T-helper 17 cell (primary cell): ENCODE results near the gene CHST15. TPM values are rescaled to one million over a fixed set of nuclear protein-coding genes. Genes with fewer than 3 reads are reported as not detected.
"Not testable (repeated sequence)": the region's sequence is repeated elsewhere in the genome, so short reads cannot be mapped to it uniquely, and the experiment has no call there.

Experiments used
- ATAC-seq: fragments of 150-1000 bp; cut with Tn5 transposase; 2 replicates; pipeline ENCODE4 v1.10.0; 2021; ENCODE audit warnings: mild to moderate bottlenecking, moderate library complexity
- DNase-seq, 3 donors: peaks; one replicate each; pipeline versions ENCODE4 v3.0.0 to v3.0.0-alpha.2; 2020 to 2021
- H3K9me3 ChIP-seq: one replicate; pipeline ENCODE4 v1.7.0; 2013; ENCODE audit warnings: low read length, mild to moderate bottlenecking; ENCODE audit not compliant: control insufficient read depth, poor library complexity, severe bottlenecking
- H3K27ac Mint-ChIP-seq: one replicate; pipeline ENCODE4 v1.8.0; 2022; ENCODE audit warnings: mild to moderate bottlenecking, moderate library complexity, mixed read lengths
- H3K27me3 Mint-ChIP-seq: one replicate; pipeline ENCODE4 v1.8.0; 2022; ENCODE audit warnings: mixed read lengths
- H3K36me3 Mint-ChIP-seq: one replicate; pipeline ENCODE4 v1.8.0; 2022; ENCODE audit warnings: low read depth, mixed read lengths
- H3K4me1 Mint-ChIP-seq: one replicate; pipeline ENCODE4 v1.8.0; 2022; ENCODE audit warnings: mild to moderate bottlenecking, mixed read lengths
- H3K4me3 Mint-ChIP-seq: one replicate; pipeline ENCODE4 v1.8.0; 2022; ENCODE audit warnings: mild to moderate bottlenecking, moderate library complexity, mixed read lengths
- total RNA-seq, 4 donors: library from RNA in 2 of 4; stranded (reverse) in 2 of 4; gene quantifications; one replicate each; pipeline ENCODE4 v1.2.3 and lab custom pipeline; 2022 to 2026

Gene CHST15
- total RNA-seq, 2 donors from 2014 or later, result 0.26 to 3.3 TPM

- H3K4me3 Mint-ChIP-seq, H3K9me3 ChIP-seq, H3K27ac Mint-ChIP-seq, DNase-seq, H3K36me3 Mint-ChIP-seq, ATAC-seq: not testable (repeated sequence)
- peaks cover 12% of the 10 kb centered on the region for H3K4me1 Mint-ChIP-seq
- H3K27me3 Mint-ChIP-seq, result peaks cover 33% of the 10 kb centered on the region
These were observed 58.7 kb downstream of the CHST15 start for GRCh38 chr10:124034576-124035305.

GRCh38 chr10:124033887-124034218 is 59.5 kb downstream of the CHST15 start:
- H3K9me3 ChIP-seq, result no peaks in the 10 kb centered on the region
- Mint-ChIP-seq H3K27me3 (peaks cover 29% of the 10 kb centered on the region), H3K27ac (no peak overlapping the region), H3K36me3 (no peaks in the 10 kb centered on the region), H3K4me1 (peaks cover 12% of the 10 kb centered on the region), H3K4me3 (no peak overlapping the region)
- ATAC-seq (no peak), DNase-seq (no peak)

- DNase-seq, result no peak
- H3K9me3 ChIP-seq, result no peaks in the 10 kb centered on the region
- Mint-ChIP-seq H3K27ac (no peak overlapping the region), H3K4me1 (peaks cover 12% of the 10 kb centered on the region), H3K4me3 (no peak overlapping the region), H3K27me3 (peaks cover 31% of the 10 kb centered on the region), H3K36me3 (no peaks in the 10 kb centered on the region)
- no peak for ATAC-seq
These were observed 60.2 kb downstream of the CHST15 start for GRCh38 chr10:124032971-124033886.

GRCh38 chr10:124032087-124032935 is 61.1 kb downstream of the CHST15 start:
- ATAC-seq (no peak), DNase-seq (no peak)
- peaks cover 12% of the 10 kb centered on the region for H3K4me1 Mint-ChIP-seq
- peaks cover 39% of the 10 kb centered on the region for H3K27me3 Mint-ChIP-seq
- no peaks in the 10 kb centered on the region for H3K9me3 ChIP-seq
- H3K36me3 Mint-ChIP-seq, result no peaks in the 10 kb centered on the region
- no peak overlapping the region for H3K4me3 Mint-ChIP-seq
- H3K27ac Mint-ChIP-seq, result no peak overlapping the region

- H3K27ac Mint-ChIP-seq, result no peak overlapping the region
- DNase-seq (no peak), ATAC-seq (no peak)
- no peaks in the 10 kb centered on the region for H3K36me3 Mint-ChIP-seq
- no peaks in the 10 kb centered on the region for H3K9me3 ChIP-seq
- peaks cover 35% of the 10 kb centered on the region for H3K27me3 Mint-ChIP-seq
- H3K4me1 Mint-ChIP-seq, result peaks cover 3% of the 10 kb centered on the region
- H3K4me3 Mint-ChIP-seq, result no peak overlapping the region
These were observed 62.8 kb downstream of the CHST15 start for GRCh38 chr10:124030492-124031110.

- no peak overlapping the region for H3K27ac Mint-ChIP-seq
- no peak overlapping the region for H3K4me3 Mint-ChIP-seq
- H3K36me3 Mint-ChIP-seq, result no peaks in the 10 kb centered on the region
- H3K9me3 ChIP-seq, result no peaks in the 10 kb centered on the region
- no peak for DNase-seq
- H3K27me3 Mint-ChIP-seq, result peaks cover 35% of the 10 kb centered on the region
- ATAC-seq, result no peak
- H3K4me1 Mint-ChIP-seq, result no peaks in the 10 kb centered on the region
These were observed 63.3 kb downstream of the CHST15 start for GRCh38 chr10:124030061-124030460.

GRCh38 chr10:124029559-124029958 is 63.8 kb downstream of the CHST15 start:
- Mint-ChIP-seq H3K4me3 (no peak overlapping the region), H3K27ac (no peak overlapping the region), H3K36me3 (no peaks in the 10 kb centered on the region), H3K4me1 (no peaks in the 10 kb centered on the region), H3K27me3 (peaks cover 35% of the 10 kb centered on the region)
- DNase-seq (no peak), ATAC-seq (no peak)
- no peaks in the 10 kb centered on the region for H3K9me3 ChIP-seq

- Mint-ChIP-seq H3K4me3 (peak overlapping the region; percentile 25), H3K4me1 (no peaks in the 10 kb centered on the region), H3K27ac (no peak overlapping the region), H3K36me3 (no peaks in the 10 kb centered on the region), H3K27me3 (peaks cover 40% of the 10 kb centered on the region)
- no peaks in the 10 kb centered on the region for H3K9me3 ChIP-seq
- DNase-seq (no peak), ATAC-seq (no peak)
These were observed 64.5 kb downstream of the CHST15 start for GRCh38 chr10:124028700-124029480.

GRCh38 chr10:124027651-124028050 is 65.7 kb downstream of the CHST15 start:
- Mint-ChIP-seq H3K27ac (no peak overlapping the region), H3K27me3 (peaks cover 45% of the 10 kb centered on the region), H3K4me3 (no peak overlapping the region), H3K36me3 (no peaks in the 10 kb centered on the region), H3K4me1 (no peaks in the 10 kb centered on the region)
- DNase-seq (no peak), ATAC-seq (no peak)
- no peaks in the 10 kb centered on the region for H3K9me3 ChIP-seq

- Mint-ChIP-seq H3K27ac (no peak overlapping the region), H3K4me3 (no peak overlapping the region), H3K4me1 (no peaks in the 10 kb centered on the region), H3K27me3 (peaks cover 46% of the 10 kb centered on the region), H3K36me3 (no peaks in the 10 kb centered on the region)
- ATAC-seq (no peak), DNase-seq (no peak)
- no peaks in the 10 kb centered on the region for H3K9me3 ChIP-seq
These were observed 66.3 kb downstream of the CHST15 start for GRCh38 chr10:124027031-124027611.

GRCh38 chr10:124026589-124026939 is 66.8 kb downstream of the CHST15 start:
- Mint-ChIP-seq H3K27ac (no peak overlapping the region), H3K4me3 (no peak overlapping the region), H3K36me3 (no peaks in the 10 kb centered on the region), H3K27me3 (peaks cover 48% of the 10 kb centered on the region), H3K4me1 (no peaks in the 10 kb centered on the region)
- ATAC-seq (no peak), DNase-seq (no peak)
- no peaks in the 10 kb centered on the region for H3K9me3 ChIP-seq
